NCI-H2107 treated with DMSO at 0.1 percent for 48 hours (cell line): ENCODE data around the gene BAHCC1.
"Not testable (repeated sequence)": the region's sequence is repeated elsewhere in the genome, so short reads cannot be mapped to it uniquely, and the experiment has no call there.

Experiments used
- DNase-seq: peaks from one replicate; lab custom pipeline; 2025; ENCODE audit not compliant: unreplicated experiment; lab: John Stamatoyannopoulos, UW

BAHCC1 gene

GRCh38 chr17:81394921-81395599 lies at the start of gene BAHCC1:
Gene BAHCC1, plus strand, starts transcription at chr17:81395457. Its CDS starts 4,283 bp downstream, at chr17:81399740.
- DNase-seq, result peak; percentile 97

- peak; percentile 85 for DNase-seq
These were observed 49.0 kb upstream of the BAHCC1 start for GRCh38 chr17:81346090-81346907.

- no peak for DNase-seq
These were observed 48.3 kb upstream of the BAHCC1 start for GRCh38 chr17:81346908-81347349.

- no peak for DNase-seq
These were observed 47.8 kb upstream of the BAHCC1 start for GRCh38 chr17:81347437-81347836.

GRCh38 chr17:81348097-81349055 lies 46.9 kb upstream of the BAHCC1 start:
- DNase-seq, result peak; percentile 38

- DNase-seq, result no peak
These were observed 45.6 kb upstream of the BAHCC1 start for GRCh38 chr17:81349397-81350319.

GRCh38 chr17:81350320-81350890 lies 44.9 kb upstream of the BAHCC1 start:
- DNase-seq, result no peak

GRCh38 chr17:81351329-81352052 lies 43.8 kb upstream of the BAHCC1 start:
- DNase-seq, result not testable (repeated sequence)

- DNase-seq, result not testable (repeated sequence)
These were observed 43.2 kb upstream of the BAHCC1 start for GRCh38 chr17:81352056-81352455.

- DNase-seq, result no peak
These were observed 40.9 kb upstream of the BAHCC1 start for GRCh38 chr17:81354252-81354953.

GRCh38 chr17:81354954-81355347 lies 40.3 kb upstream of the BAHCC1 start:
- no peak for DNase-seq

- no peak for DNase-seq
These were observed 36.0 kb upstream of the BAHCC1 start for GRCh38 chr17:81359218-81359617.

- DNase-seq, result not testable (repeated sequence)
These were observed 33.3 kb upstream of the BAHCC1 start for GRCh38 chr17:81362001-81362400.

- DNase-seq, result no peak
These were observed 30.7 kb upstream of the BAHCC1 start for GRCh38 chr17:81364278-81365147.

- peak; percentile 78 for DNase-seq
These were observed 30.1 kb upstream of the BAHCC1 start for GRCh38 chr17:81365148-81365600.

GRCh38 chr17:81365601-81366585 lies 29.4 kb upstream of the BAHCC1 start:
- DNase-seq, result peak; percentile 52
